Ovary (tissue), 3 donors: Measurements from ENCODE around the gene LAMA2.

ENCODE experiments used
- EP300 ChIP-seq: sonication (generic); formaldehyde crosslinking; IDR thresholded peaks from one replicate; pipeline ENCODE4 v1.6.1; 2017; ENCODE audit warnings: antibody characterized with exemption
- POLR2A ChIP-seq: fragments of 450-650 bp; IDR thresholded peaks from one replicate; pipeline ENCODE4 v1.6.1; 2017; ENCODE audit warnings: antibody characterized with exemption, mild to moderate bottlenecking, moderate library complexity
- TF ChIP-seq, protein P1 (sequence below), 3 donors: fragments of 450-650 bp in 2 of 3; fragments of 200-600 bp in 1 of 3; IDR thresholded peaks; one replicate each; pipeline versions ENCODE4 v1.5.1 to v1.8.0; 2016 to 2022; ENCODE audit warnings: antibody characterized with exemption in 3 of 3, mild to moderate bottlenecking in 1 of 3
- donor health status: DM: no; HTN: no; CAD: no.

DNA sequence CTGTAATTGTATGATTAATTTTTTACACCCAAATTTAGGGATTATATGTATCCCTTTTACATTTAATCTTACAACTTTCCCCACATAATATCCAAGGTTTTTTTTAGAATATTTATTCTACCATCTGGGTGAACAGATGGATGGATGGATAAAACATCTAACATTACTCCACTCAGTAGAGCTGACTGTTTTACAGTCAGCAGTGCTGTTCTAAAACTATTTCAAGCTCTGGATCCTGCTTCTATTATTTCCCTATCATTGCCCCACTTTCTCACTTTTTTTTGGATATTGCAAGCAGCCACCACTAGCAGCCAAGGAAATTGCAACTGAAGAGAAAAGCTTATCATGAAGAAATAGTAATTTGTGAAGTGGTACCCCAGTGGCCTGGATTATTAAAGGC lies 653.3 kb downstream of the LAMA2 start:
- TF ChIP-seq, protein P1, sequence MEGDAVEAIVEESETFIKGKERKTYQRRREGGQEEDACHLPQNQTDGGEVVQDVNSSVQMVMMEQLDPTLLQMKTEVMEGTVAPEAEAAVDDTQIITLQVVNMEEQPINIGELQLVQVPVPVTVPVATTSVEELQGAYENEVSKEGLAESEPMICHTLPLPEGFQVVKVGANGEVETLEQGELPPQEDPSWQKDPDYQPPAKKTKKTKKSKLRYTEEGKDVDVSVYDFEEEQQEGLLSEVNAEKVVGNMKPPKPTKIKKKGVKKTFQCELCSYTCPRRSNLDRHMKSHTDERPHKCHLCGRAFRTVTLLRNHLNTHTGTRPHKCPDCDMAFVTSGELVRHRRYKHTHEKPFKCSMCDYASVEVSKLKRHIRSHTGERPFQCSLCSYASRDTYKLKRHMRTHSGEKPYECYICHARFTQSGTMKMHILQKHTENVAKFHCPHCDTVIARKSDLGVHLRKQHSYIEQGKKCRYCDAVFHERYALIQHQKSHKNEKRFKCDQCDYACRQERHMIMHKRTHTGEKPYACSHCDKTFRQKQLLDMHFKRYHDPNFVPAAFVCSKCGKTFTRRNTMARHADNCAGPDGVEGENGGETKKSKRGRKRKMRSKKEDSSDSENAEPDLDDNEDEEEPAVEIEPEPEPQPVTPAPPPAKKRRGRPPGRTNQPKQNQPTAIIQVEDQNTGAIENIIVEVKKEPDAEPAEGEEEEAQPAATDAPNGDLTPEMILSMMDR (IDR thresholded peaks at IDR 0.05) = no peak
- TF ChIP-seq POLR2A = no peak
- TF ChIP-seq EP300 = no peak
